IMR-90 (cell line): ENCODE data around the gene PCARE.

ENCODE experiments used
- BHLHE40 ChIP-seq: fragments of 150-350 bp; IDR thresholded peaks from 2 replicates; pipeline ENCODE4 v1.6.1; 2016; ENCODE audit warnings: mild to moderate bottlenecking, low read depth, low read length
- CEBPB ChIP-seq: IDR thresholded peaks from 2 replicates; pipeline ENCODE4 v1.6.1; 2012; ENCODE audit warnings: low read depth, low read length, improper control_type of control experiment
- POLR2A ChIP-seq: IDR thresholded peaks from 2 replicates; pipeline ENCODE4 v1.6.1; 2012; ENCODE audit warnings: mild to moderate bottlenecking, low read depth, low read length
- RAD21 ChIP-seq: IDR thresholded peaks from 2 replicates; pipeline ENCODE4 v1.6.1; 2012; ENCODE audit warnings: low read length, improper control_type of control experiment
- TF ChIP-seq, protein P1 (sequence below): conservative IDR thresholded peaks from 2 replicates; pipeline ENCODE4 v1.5.1; 2012; ENCODE audit warnings: mild to moderate bottlenecking, low read depth, low read length, improper control_type of control experiment
- TF ChIP-seq, protein P2 (sequence below): fragments of 150-350 bp; IDR thresholded peaks from 2 replicates; pipeline ENCODE4 v1.6.1; 2017; ENCODE audit warnings: mild to moderate bottlenecking, antibody characterized with exemption, low read length, low read depth
- TF ChIP-seq, protein P3 (sequence below): fragments of 150-350 bp; IDR thresholded peaks from 2 replicates; pipeline ENCODE4 v1.6.1; 2016; ENCODE audit warnings: low read depth, mild to moderate bottlenecking, low read length, moderate library complexity, borderline replicate concordance

DNA sequence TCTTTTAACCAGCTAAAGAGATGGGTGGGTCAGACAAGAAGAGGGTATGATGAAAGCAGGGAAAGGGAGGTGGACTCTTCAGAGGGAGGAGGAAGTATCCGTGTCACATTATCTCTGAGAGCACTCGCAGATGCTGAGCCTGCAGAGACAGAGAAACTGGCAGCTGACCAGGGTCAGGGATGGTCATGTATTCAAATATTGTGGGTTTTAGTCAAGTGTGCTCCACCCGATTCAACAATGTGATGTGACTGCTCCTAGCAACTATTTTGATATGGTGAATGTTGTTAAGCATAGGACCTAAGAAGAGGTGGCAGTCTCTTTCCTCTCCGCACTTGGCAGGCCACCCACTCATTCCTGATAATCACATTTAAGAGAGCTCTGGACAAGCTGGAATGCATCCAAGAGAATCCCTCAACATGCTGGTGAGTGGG lies 39.6 kb upstream of the PCARE start:
- TF ChIP-seq, protein P1, sequence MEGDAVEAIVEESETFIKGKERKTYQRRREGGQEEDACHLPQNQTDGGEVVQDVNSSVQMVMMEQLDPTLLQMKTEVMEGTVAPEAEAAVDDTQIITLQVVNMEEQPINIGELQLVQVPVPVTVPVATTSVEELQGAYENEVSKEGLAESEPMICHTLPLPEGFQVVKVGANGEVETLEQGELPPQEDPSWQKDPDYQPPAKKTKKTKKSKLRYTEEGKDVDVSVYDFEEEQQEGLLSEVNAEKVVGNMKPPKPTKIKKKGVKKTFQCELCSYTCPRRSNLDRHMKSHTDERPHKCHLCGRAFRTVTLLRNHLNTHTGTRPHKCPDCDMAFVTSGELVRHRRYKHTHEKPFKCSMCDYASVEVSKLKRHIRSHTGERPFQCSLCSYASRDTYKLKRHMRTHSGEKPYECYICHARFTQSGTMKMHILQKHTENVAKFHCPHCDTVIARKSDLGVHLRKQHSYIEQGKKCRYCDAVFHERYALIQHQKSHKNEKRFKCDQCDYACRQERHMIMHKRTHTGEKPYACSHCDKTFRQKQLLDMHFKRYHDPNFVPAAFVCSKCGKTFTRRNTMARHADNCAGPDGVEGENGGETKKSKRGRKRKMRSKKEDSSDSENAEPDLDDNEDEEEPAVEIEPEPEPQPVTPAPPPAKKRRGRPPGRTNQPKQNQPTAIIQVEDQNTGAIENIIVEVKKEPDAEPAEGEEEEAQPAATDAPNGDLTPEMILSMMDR: no peak
- no peak; the same call in 1 of the 2 replicates for TF ChIP-seq CEBPB
- TF ChIP-seq, protein P2, sequence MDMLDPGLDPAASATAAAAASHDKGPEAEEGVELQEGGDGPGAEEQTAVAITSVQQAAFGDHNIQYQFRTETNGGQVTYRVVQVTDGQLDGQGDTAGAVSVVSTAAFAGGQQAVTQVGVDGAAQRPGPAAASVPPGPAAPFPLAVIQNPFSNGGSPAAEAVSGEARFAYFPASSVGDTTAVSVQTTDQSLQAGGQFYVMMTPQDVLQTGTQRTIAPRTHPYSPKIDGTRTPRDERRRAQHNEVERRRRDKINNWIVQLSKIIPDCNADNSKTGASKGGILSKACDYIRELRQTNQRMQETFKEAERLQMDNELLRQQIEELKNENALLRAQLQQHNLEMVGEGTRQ: no peak
- TF ChIP-seq POLR2A: no peak; the same call in none of the 2 replicates
- TF ChIP-seq, protein P3, sequence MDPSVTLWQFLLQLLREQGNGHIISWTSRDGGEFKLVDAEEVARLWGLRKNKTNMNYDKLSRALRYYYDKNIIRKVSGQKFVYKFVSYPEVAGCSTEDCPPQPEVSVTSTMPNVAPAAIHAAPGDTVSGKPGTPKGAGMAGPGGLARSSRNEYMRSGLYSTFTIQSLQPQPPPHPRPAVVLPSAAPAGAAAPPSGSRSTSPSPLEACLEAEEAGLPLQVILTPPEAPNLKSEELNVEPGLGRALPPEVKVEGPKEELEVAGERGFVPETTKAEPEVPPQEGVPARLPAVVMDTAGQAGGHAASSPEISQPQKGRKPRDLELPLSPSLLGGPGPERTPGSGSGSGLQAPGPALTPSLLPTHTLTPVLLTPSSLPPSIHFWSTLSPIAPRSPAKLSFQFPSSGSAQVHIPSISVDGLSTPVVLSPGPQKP: no peak
- TF ChIP-seq BHLHE40: peak; percentile 26; the same call in 1 of the 2 replicates
- TF ChIP-seq RAD21: no peak
